GM13976 (cell line): ENCODE measurements around the gene STRBP.

ENCODE experiments used
- DNase-seq: peaks from one replicate; pipeline ENCODE4 v3.0.0; 2012; ENCODE audit warnings: low spot score
- CTCF ChIP-seq: IDR thresholded peaks from 2 replicates; pipeline ENCODE4 v1.5.1; 2012; ENCODE audit warnings: borderline replicate concordance, mild to moderate bottlenecking; ENCODE audit not compliant: insufficient read depth; ENCODE audit errors: extremely low read depth, missing control alignments, control extremely low read depth
- in situ Hi-C: fragments of 300-500 bp; cut with MboI; formaldehyde crosslinking; loops from one replicate; pipeline ENCODE4 v1.12.0; 2022; ENCODE audit warnings: low sequenced_read_pairs, mixed read lengths, inconsistent platforms; ENCODE audit not compliant: unreplicated experiment

STRBP gene

DNA sequence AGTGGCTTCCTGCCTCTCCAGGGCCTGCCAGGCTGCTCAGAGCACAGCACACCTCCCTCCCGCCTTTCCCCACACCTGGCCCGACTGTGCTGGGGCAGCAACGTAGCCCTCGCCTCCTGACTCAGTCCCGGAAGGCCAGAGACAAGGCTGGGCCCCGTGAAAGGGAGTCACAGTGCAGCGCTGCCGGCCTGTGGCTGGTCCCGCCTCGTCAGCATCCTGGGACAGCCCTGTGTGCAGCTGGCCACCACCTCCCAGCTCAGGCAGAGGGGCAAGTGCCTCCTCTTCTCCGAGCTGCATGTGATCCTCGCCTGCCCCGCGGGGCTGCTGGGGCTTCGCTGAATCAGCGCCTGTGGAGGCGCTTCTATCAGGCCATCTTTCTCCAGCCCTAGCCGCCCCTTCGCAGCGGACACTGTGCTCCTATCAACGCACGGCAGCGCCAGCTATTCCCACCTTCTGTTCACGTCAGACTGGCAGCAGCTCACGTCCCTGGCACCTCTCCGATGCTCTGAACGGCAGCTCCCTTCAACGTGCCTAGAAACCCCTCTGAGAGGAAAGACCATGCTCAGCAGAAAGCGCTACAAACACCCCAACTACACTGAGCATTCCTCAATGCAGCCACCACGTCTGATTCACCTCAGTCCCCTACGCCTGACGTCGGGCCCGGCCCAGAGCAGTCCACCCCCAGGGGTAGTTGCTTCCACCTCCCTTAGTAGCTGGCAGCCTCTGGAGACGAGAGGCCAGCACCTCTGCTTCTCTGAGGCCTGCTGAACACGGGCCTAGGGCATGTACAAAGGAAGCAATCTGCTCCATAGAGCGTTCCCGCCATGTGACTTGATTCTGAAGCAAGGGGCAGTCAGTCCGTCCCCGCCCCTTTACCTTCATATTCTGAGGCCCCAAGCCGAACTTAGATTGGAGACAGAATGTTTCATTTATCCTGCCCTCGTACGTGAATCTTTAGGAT is 156.1 kb downstream of the STRBP start:
- no peak for DNase-seq
- no peak for TF ChIP-seq CTCF
- in situ Hi-C loops: no loop called here

- no peak for DNase-seq
- TF ChIP-seq CTCF: no peak
- in situ Hi-C loops: no loop called here
Observed at GRCh38 chr9:123111427-123112014, 156.9 kb downstream of the STRBP start.

GRCh38 chr9:123109540-123110279 is 158.7 kb downstream of the STRBP start:
- in situ Hi-C loops: no loop called here
- no peak for DNase-seq
- no peak for TF ChIP-seq CTCF

DNA sequence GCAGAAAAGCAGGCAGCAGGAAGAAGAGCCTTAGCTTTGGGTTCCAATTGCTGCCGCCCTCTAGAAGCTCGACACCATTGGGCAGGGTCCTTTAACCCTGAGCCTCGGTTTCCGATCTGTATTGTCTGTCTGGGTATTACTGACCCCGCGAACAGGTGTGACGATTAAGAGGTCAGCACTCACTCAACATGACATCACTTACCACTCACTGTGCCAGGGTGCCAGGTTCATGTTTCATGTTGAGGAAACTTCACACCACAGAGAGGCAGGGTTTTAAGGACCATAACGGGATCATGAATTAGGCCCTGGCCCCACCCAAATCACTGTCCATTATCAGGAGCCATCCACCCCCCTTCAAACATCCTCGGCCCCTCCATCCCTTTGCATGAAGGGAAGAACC is 159.4 kb downstream of the STRBP start:
- in situ Hi-C loops: no loop called here
- TF ChIP-seq CTCF: no peak

GRCh38 chr9:123107639-123108285 is 160.6 kb downstream of the STRBP start:
- no peak for DNase-seq
- in situ Hi-C loops: no loop called here
- TF ChIP-seq CTCF: no peak

More for the DNA sequence above, 159.4 kb downstream of the STRBP start:
- DNase-seq: no peak

- in situ Hi-C loops: no loop called here
Observed at GRCh38 chr9:123105490-123105889, 162.9 kb downstream of the STRBP start.

More at GRCh38 chr9:123105490-123105889, 162.9 kb downstream of the STRBP start:
- no peak for TF ChIP-seq CTCF
- no peak for DNase-seq
